Upper lobe of left lung (tissue), 6 donors: ENCODE data around the gene SEMA4D. TPM values are rescaled to one million over a fixed set of nuclear protein-coding genes. Genes with fewer than 3 reads are reported as not detected.

Source experiments
- ATAC-seq, 2 donors: fragments of 200-7000 bp; cut with Tn5 transposase; one replicate each; pipeline ENCODE4 v1.9.1; 2022; ENCODE audit warnings: mild to moderate bottlenecking in 2 of 2, moderate library complexity in 2 of 2; ENCODE audit not compliant: low FRiP score in 2 of 2
- DNase-seq, 2 donors: peaks; one replicate each; pipeline ENCODE4 v3.0.0-alpha.2; 2019 to 2020
- H3K27ac ChIP-seq, 4 donors: fragments of 200-600 bp; sonication (generic); one replicate each; pipeline ENCODE4 v1.5.1; 2016 to 2019
- H3K27me3 ChIP-seq, 4 donors: fragments of 200-600 bp; sonication (generic); one replicate each; pipeline ENCODE4 v1.5.1; 2017 to 2019
- H3K36me3 ChIP-seq, 4 donors: fragments of 200-600 bp; sonication (generic); one replicate each; pipeline ENCODE4 v1.5.1; 2016 to 2019
- H3K4me1 ChIP-seq, 4 donors: fragments of 200-600 bp; sonication (generic); one replicate each; pipeline ENCODE4 v1.5.1; 2018 to 2019
- H3K4me3 ChIP-seq, 4 donors: fragments of 200-600 bp; sonication (generic); one replicate each; pipeline ENCODE4 v1.5.1; 2017 to 2019; ENCODE audit warnings: mild to moderate bottlenecking in 2 of 4, moderate library complexity in 1 of 4
- H3K9me3 ChIP-seq, 4 donors: fragments of 200-600 bp; sonication (generic); one replicate each; pipeline ENCODE4 v1.5.1; 2018 to 2019
- CTCF ChIP-seq, 6 experiments: fragments of 450-650 bp in 4 of 6; fragments of 200-600 bp in 2 of 6; sonication (generic) in 2 of 6; IDR thresholded peaks; one replicate each; pipeline ENCODE4 v1.5.1; 2016 to 2019; ENCODE audit warnings: antibody characterized with exemption in 6 of 6
- EP300 ChIP-seq, 4 donors: sonication (generic); formaldehyde crosslinking; IDR thresholded peaks; one replicate each; pipeline ENCODE4 v1.5.1; 2017; ENCODE audit warnings: antibody characterized with exemption in 4 of 4, control low read depth in 2 of 4
- POLR2A ChIP-seq, 4 donors: fragments of 450-650 bp; IDR thresholded peaks; one replicate each; pipeline ENCODE4 v1.5.1; 2016 to 2017; ENCODE audit warnings: antibody characterized with exemption in 4 of 4, mild to moderate bottlenecking in 2 of 4
- POLR2AphosphoS5 ChIP-seq, 2 donors: sonication (generic); formaldehyde crosslinking; IDR thresholded peaks; one replicate each; pipeline ENCODE4 v1.5.1; 2017; ENCODE audit warnings: antibody characterized with exemption in 2 of 2
- WGBS, 2 donors: methylation state at CpG; one replicate each; pipeline ENCODE4 v1.1.5; 2017 to 2018; 5-methylcytosine and 5-hydroxymethylcytosine counted together
- total RNA-seq, 6 donors: library from RNA; depleted of rRNA in 4 of 6; stranded (reverse); fragments of >200 nt in 4 of 6; gene quantifications; one replicate each; pipeline versions ENCODE4 v1.1.0 to v1.2.1, GENCODE V29; 2016 to 2021
- donor health status: DM: no; HTN: no; CAD: no; lungs with moderate emphysema.
- donor health status: DM: no; HTN: yes; CAD: no; lungs with severe emphysema.

Gene SEMA4D
- total RNA-seq, 6 donors from 2014 or later: 24.6 to 61.3 (median 41.8) TPM

- no peak for TF ChIP-seq EP300 (IDR thresholded peaks at IDR 0.05)
- TF ChIP-seq CTCF (IDR thresholded peaks at IDR 0.05): no peak
- TF ChIP-seq POLR2A (IDR thresholded peaks at IDR 0.05): no peak
- TF ChIP-seq POLR2AphosphoS5 (IDR thresholded peaks at IDR 0.05): no peak
- 84 to 87% methylated on average over 6 of the region's 6 CpGs for WGBS, 2 donors
- H3K27me3 ChIP-seq: no peaks in the 10 kb centered on the region
- no peak overlapping the region for H3K27ac ChIP-seq
- no peaks in the 10 kb centered on the region for H3K36me3 ChIP-seq
- no peak for ATAC-seq
- no peak overlapping the region for H3K4me3 ChIP-seq
- no peaks in the 10 kb centered on the region for H3K9me3 ChIP-seq
- DNase-seq: no peak
- H3K4me1 ChIP-seq: peaks cover 0 to 6% (median 0%) of the 10 kb centered on the region in 4 donors
Observed at GRCh38 chr9:89514956-89515355, 17.0 kb upstream of the SEMA4D start.

- Histone ChIP-seq H3K4me1 (peaks cover 0 to 3% (median 0%) of the 10 kb centered on the region in 4 donors), H3K36me3 (no peaks in the 10 kb centered on the region), H3K27me3 (no peaks in the 10 kb centered on the region), H3K9me3 (no peaks in the 10 kb centered on the region), H3K4me3 (no peak overlapping the region), H3K27ac (no peak overlapping the region)
- TF ChIP-seq CTCF (IDR thresholded peaks at IDR 0.05) (no peak), EP300 (IDR thresholded peaks at IDR 0.05) (no peak), POLR2A (IDR thresholded peaks at IDR 0.05) (no peak), POLR2AphosphoS5 (IDR thresholded peaks at IDR 0.05) (no peak)
- DNase-seq (no peak), ATAC-seq (no peak)
- 78 to 80% methylated on average over 5 of the region's 5 CpGs for WGBS, 2 donors
Observed at GRCh38 chr9:89514337-89514736, 16.4 kb upstream of the SEMA4D start.

GRCh38 chr9:89513837-89514236, 15.9 kb upstream of the SEMA4D start:
- Histone ChIP-seq H3K27ac (no peak overlapping the region), H3K36me3 (no peaks in the 10 kb centered on the region), H3K4me1 (no peaks in the 10 kb centered on the region), H3K9me3 (no peaks in the 10 kb centered on the region), H3K27me3 (no peaks in the 10 kb centered on the region), H3K4me3 (no peak overlapping the region)
- no peak for ATAC-seq
- 85 to 94% methylated on average over 3 of the region's 3 CpGs for WGBS, 2 donors
- DNase-seq: no peak
- TF ChIP-seq CTCF (IDR thresholded peaks at IDR 0.05): no peak
- no peak for TF ChIP-seq POLR2AphosphoS5 (IDR thresholded peaks at IDR 0.05)
- TF ChIP-seq POLR2A (IDR thresholded peaks at IDR 0.05): no peak
- TF ChIP-seq EP300 (IDR thresholded peaks at IDR 0.05): no peak

GRCh38 chr9:89512382-89512781, 14.5 kb upstream of the SEMA4D start:
- WGBS, 2 donors: 94 to 100% methylated on average over 1 to 7 of the region's 7 CpGs
- ATAC-seq: peak in 1 of 2 donors; percentile 19
- no peak overlapping the region for H3K4me3 ChIP-seq
- TF ChIP-seq EP300 (IDR thresholded peaks at IDR 0.05) (no peak), POLR2AphosphoS5 (IDR thresholded peaks at IDR 0.05) (no peak)
- no peaks in the 10 kb centered on the region for H3K27me3 ChIP-seq
- H3K9me3 ChIP-seq: no peaks in the 10 kb centered on the region
- H3K36me3 ChIP-seq: no peaks in the 10 kb centered on the region
- H3K27ac ChIP-seq: no peak overlapping the region
- no peaks in the 10 kb centered on the region for H3K4me1 ChIP-seq
- no peak for DNase-seq

GRCh38 chr9:89508951-89509615, 11.2 kb upstream of the SEMA4D start:
- TF ChIP-seq EP300 (IDR thresholded peaks at IDR 0.05): no peak
- no peak for TF ChIP-seq CTCF (IDR thresholded peaks at IDR 0.05)
- TF ChIP-seq POLR2A (IDR thresholded peaks at IDR 0.05): no peak
- no peak for TF ChIP-seq POLR2AphosphoS5 (IDR thresholded peaks at IDR 0.05)
- DNase-seq (no peak), ATAC-seq (no peak)
- peak overlapping the region in 1 of 4 donors; percentile 35 for H3K27ac ChIP-seq
- H3K4me3 ChIP-seq: no peak overlapping the region
- H3K9me3 ChIP-seq: no peaks in the 10 kb centered on the region
- 70 to 72% methylated on average over 7 of the region's 7 CpGs for WGBS, 2 donors
- H3K27me3 ChIP-seq: no peaks in the 10 kb centered on the region
- H3K4me1 ChIP-seq: no peaks in the 10 kb centered on the region
- H3K36me3 ChIP-seq: no peaks in the 10 kb centered on the region
